GM21423 (cell line): ENCODE measurements around the gene SMIM28.
"Not testable (repeated sequence)": the region's sequence is repeated elsewhere in the genome, so short reads cannot be mapped to it uniquely, and the experiment has no call there.

ENCODE experiments used
- ATAC-seq: cut with Tn5 transposase; IDR thresholded peaks from one replicate; pipeline ENCODE4 v1.9.1; 2021; ENCODE audit warnings: mild to moderate bottlenecking, moderate library complexity; ENCODE audit not compliant: unreplicated experiment

The SMIM28 gene

DNA sequence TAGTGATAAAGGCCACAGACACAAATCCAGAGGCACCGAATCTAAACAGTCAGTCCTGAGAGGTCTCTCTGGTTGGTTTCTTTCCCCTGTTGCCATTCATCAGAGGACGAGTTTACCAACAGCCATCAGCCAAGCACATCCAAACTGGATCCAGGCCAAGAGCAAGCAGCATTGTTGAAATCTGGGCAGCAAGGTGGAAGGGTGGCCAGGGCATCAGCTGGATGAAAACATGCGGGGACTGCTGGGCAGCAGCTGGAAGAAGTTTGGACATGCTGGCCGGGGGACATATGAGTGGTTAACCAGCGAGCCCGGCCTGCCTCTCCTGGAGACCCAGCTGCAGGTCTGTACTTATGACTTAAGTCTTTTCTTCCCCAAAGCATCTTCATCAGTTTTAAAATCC is at the start of gene SMIM28:
Gene SMIM28 (plus strand): TSS at position 62 of the 400 bp plus-strand sequence. CDS start 168 bp downstream, at position 230.
- no peak for ATAC-seq

GRCh38 chr6:138328210-138328609 is 49.5 kb upstream of the SMIM28 start:
- ATAC-seq: no peak

DNA sequence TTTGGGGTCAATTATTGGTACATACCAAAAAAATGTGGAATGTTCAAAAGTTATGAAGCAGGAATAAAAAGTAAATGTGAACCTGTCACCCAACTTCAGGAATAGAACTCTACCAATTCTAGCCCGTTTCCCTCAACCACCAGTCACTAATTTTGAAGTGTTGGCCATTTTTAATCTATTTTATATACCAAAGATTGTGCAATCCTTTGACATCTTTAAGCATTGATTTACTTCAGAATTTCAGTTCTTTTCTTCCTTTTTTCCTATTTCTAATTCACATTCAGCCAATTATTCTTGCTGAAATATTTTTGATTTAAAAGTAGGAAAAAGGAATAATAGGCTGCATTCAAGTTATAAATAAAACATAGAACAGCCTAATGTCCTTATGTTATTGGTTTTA is 46.9 kb upstream of the SMIM28 start:
- ATAC-seq: no peak

GRCh38 chr6:138331444-138331843 is 46.3 kb upstream of the SMIM28 start:
- no peak for ATAC-seq

DNA sequence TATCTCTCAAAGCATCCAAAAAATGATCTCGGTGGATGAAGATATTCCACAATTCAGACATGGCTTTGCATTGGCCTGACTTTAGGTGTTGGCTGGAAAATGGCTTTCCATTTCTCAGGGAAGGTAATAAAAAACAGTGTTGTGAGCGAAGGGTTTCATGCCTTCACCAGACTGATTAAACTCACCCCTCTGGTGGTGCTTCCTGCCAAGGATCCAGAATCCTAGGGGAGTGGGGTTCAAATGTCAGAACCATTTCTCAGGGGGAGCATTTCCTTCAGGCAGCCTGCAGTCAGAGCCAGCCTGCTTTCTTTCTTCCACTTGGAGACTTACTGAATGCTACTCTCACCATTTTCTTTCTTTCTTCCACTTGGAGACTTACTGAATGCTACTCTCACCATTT is 45.7 kb upstream of the SMIM28 start:
- no peak for ATAC-seq

- no peak for ATAC-seq
Observed at GRCh38 chr6:138334000-138334399, 43.7 kb upstream of the SMIM28 start.

GRCh38 chr6:138334963-138335362 is 42.7 kb upstream of the SMIM28 start:
- ATAC-seq: no peak

GRCh38 chr6:138336221-138336620 is 41.5 kb upstream of the SMIM28 start:
- no peak for ATAC-seq

DNA sequence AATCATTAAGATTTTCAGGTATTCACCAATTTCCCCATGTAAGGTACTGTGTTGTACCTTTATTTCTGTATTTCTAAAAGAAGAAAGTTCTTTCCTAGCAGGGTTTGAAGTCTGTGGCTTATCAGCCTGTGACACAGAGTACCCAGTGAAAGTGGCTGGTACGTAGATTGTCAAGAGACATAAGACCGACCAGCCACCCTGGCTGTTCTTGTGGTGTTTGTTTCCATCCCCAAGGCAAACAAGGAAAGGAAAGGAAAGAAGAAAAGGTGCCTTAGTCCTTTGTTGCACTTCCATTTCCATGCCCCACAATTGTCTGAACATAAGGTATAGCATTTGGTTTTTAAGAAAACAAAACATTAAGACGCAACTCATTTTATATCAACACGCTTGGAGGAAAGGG is 40.6 kb upstream of the SMIM28 start:
- ATAC-seq: no peak

DNA sequence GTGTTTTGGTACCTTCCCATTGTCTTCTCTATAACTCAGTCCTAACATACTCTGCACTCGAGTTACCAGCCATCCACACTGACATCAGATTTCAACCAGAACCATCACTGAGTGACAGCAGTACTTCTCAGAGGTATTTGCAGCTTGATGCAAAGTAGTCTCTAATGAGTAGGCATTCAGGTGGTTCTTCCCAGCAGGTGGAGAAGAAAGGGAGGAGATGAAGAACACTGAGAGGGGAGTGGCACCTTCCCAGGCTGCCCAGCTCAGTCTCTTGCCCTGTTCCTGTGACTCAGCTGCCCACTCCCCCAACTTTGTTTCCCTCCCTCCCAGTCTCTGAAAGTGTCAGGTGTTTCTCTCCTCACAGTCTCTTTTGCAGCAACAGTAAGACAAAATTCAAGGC is 38.7 kb upstream of the SMIM28 start:
- no peak for ATAC-seq

GRCh38 chr6:138341176-138341575 is 36.5 kb upstream of the SMIM28 start:
- no peak for ATAC-seq

- no peak for ATAC-seq
Observed at GRCh38 chr6:138343112-138343511, 34.6 kb upstream of the SMIM28 start.

GRCh38 chr6:138345565-138346285 is 32.0 kb upstream of the SMIM28 start:
- no peak for ATAC-seq

- no peak for ATAC-seq
Observed at GRCh38 chr6:138346302-138347195, 31.2 kb upstream of the SMIM28 start.

GRCh38 chr6:138347864-138348263 is 29.8 kb upstream of the SMIM28 start:
- no peak for ATAC-seq

DNA sequence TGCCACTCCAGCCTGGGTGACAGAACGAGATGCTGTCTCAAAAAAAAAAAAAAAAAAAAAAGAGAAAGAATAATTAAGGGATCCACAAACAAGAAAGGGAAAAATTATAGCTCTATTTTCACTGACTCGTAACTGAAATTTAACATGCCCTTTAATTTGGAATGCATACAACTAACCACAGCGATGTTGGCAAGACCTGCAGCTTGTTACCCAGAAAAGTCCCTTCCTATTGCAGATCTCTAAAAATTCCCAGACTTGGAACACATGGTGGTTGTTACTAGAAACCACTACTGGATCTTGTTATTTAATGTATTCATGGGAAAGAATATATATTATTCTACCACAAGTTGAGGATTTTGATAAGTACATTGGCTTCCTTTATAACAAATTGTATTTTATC is 27.8 kb upstream of the SMIM28 start:
- ATAC-seq: no peak

DNA sequence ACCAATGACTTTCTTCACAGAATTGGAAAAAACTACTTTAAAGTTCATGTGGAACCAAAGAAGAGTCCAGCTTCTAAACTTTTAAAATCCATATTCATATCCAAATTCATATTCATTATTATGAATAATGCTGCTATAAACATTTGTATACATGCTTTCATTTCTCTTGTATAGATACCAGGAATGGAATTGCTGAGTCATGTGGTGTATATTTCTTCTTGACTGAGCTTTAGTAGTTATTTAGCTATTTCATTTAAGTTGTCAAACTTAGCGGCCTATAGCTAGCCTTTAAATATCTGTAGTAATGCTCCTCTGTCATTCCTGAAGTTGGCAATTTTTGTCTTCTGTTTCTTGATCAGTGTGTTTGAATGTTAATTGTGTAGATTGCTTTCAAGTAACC is 19.8 kb upstream of the SMIM28 start:
- ATAC-seq: no peak

- ATAC-seq: not testable (repeated sequence)
Observed at GRCh38 chr6:138368684-138369083, 9.0 kb upstream of the SMIM28 start.

- no peak for ATAC-seq
Observed at GRCh38 chr6:138370631-138371451, 6.9 kb upstream of the SMIM28 start.

GRCh38 chr6:138371452-138371711 is 6.3 kb upstream of the SMIM28 start:
- no peak for ATAC-seq

DNA sequence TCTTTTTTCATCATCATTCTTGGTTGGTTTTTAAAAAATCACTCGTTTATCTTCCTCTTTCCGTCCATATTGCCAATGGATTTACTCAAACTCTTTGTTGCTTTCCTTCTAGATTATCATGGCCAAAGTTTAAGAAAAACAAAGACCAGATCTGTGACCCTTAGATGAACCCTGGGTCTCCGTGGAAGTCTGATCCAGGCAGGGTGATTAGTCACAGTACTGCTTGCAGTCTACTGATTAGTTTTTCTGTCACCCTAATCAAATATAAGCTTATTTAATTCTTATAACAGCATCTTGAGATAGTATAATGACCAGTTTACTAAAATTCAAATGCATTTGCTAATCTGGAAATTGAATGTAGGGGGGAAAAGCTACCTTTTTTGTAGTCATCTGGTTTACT is 6.0 kb upstream of the SMIM28 start:
- ATAC-seq: no peak
